ENCODE measurements around the gene FYN. TPM values are rescaled to one million over a fixed set of nuclear protein-coding genes. Genes with fewer than 3 reads are reported as not detected.

Gene FYN
- total and polyA plus RNA-seq, 10 of the 15 experiments (the other 5 are each of a cell fraction or from before 2014, with no cell fraction given), result 51.4 to 247 (median 138) TPM

- Histone ChIP-seq H3K27ac (ENCODE audit: control insufficient read depth, insufficient read depth) (no peak overlapping the region), H3K4me3 (no peak overlapping the region), H3K36me3 (ENCODE audit: control insufficient read depth in 2 of 2, insufficient read depth in 2 of 2, low read length in 1 of 2) (peaks cover 13 to 29% of the 10 kb centered on the region in 2 experiments; a peak in 3 of 4 replicates), H3K4me1 (ENCODE audit: control insufficient read depth, insufficient read depth, low read length) (no peaks in the 10 kb centered on the region), H4K20me1 (ENCODE audit: control insufficient read depth, insufficient read depth) (no peaks in the 10 kb centered on the region), H3K4me2 (ENCODE audit: control insufficient read depth, insufficient read depth) (no peak overlapping the region), H3K27me3 (replicated peaks in 1 of 2; ENCODE audit: control insufficient read depth in 2 of 2, insufficient read depth in 2 of 2, low read length in 1 of 2) (no peaks in the 10 kb centered on the region), H3K79me2 (ENCODE audit: control insufficient read depth, insufficient read depth, low read length) (no peaks in the 10 kb centered on the region), H3K9ac (ENCODE audit: control insufficient read depth, insufficient read depth, low read length) (no peak overlapping the region), H3K9me3 (replicated peaks; ENCODE audit: control insufficient read depth, insufficient read depth, low read length) (no peaks in the 10 kb centered on the region), H2AFZ (ENCODE audit: control insufficient read depth, low read depth, low read length) (no peak overlapping the region)
- WGBS (ENCODE audit: insufficient coverage, insufficient replicate concordance, low lambda C conversion rate, missing lambda C conversion rate), result 0% methylated on average over 2 of the region's 2 CpGs
- intact Hi-C loops (cut with micrococcal nuclease; ENCODE audit: unreplicated experiment), result no loop called here
- DNase-seq (ENCODE audit: low read depth, low spot score) (no peak), ATAC-seq (no peak), FAIRE-seq (no peak)
- SMC1A ChIA-PET (ENCODE audit: uncharacterized antibody, unreplicated experiment), result interaction anchor here (0.6 kb wide), 1 partner anchor 365 kb away, joined by 4 read pairs; no protein-coding TSS in a partner anchor
- POLR2A ChIA-PET, result interaction anchor here (0.6 kb wide), 1 partner anchor 14 kb away, joined by 3 read pairs; no protein-coding TSS in a partner anchor
- TF ChIP-seq ATF7 (IDR thresholded peaks at IDR 0.05; ENCODE audit: low read depth) (no peak), EGR1 (IDR thresholded peaks at IDR 0.05; ENCODE audit: borderline replicate concordance in 1 of 2, low read depth in 2 of 2, low read length in 2 of 2) (no peak), SMAD1 (IDR thresholded peaks at IDR 0.05; ENCODE audit: low read depth, partially characterized antibody) (no peak), ZNF274 (IDR thresholded peaks at IDR 0.05; ENCODE audit: insufficient read depth, insufficient read length) (no peak)
- RAD21 ChIA-PET (ENCODE audit: unreplicated experiment), result interaction anchor here (1.3 kb wide), 1 partner anchor 11 kb away, joined by 5 read pairs; no protein-coding TSS in a partner anchor
- no TSS peak for BruUV-seq (replicated peaks)
- in situ Hi-C loops (cut with MboI), result no loop called here
- CTCF ChIA-PET, result interaction anchor here (0.9 to 1.1 kb wide), 3 partner anchors 10 to 426 kb away, joined by 3 read pairs; a partner anchor contains a TSS
Measured at GRCh38 chr6:111685526-111685925, 187.7 kb downstream of the FYN start.

DNA sequence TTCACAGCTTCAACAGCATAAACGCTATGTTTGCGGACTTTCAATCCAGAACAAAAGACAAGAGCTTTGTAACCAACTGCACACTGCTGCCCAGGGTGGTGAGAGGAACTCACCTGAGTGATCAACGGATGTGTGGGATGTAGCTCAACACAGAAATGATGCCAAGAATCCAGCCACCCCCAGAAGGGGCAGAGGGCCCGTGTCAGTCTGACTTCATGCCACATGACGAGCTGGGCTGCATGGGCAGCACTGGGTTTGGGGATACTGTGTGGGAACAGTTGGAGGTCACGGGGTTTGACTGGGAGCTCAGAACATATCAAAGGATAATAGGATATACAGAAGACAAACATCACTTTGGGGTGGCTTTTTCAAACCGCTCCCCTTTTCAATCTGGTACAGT is 188.2 kb downstream of the FYN start:
- WGBS (ENCODE audit: insufficient coverage, insufficient replicate concordance, low lambda C conversion rate, missing lambda C conversion rate), result 67% methylated on average over 7 of the region's 7 CpGs
- Histone ChIP-seq H3K4me1 (ENCODE audit: control insufficient read depth, insufficient read depth, low read length) (no peaks in the 10 kb centered on the region), H4K20me1 (ENCODE audit: control insufficient read depth, insufficient read depth) (no peaks in the 10 kb centered on the region), H3K79me2 (ENCODE audit: control insufficient read depth, insufficient read depth, low read length) (no peaks in the 10 kb centered on the region), H3K4me2 (ENCODE audit: control insufficient read depth, insufficient read depth) (no peak overlapping the region), H3K27me3 (replicated peaks in 1 of 2; ENCODE audit: control insufficient read depth in 2 of 2, insufficient read depth in 2 of 2, low read length in 1 of 2) (no peaks in the 10 kb centered on the region), H3K9me3 (replicated peaks; ENCODE audit: control insufficient read depth, insufficient read depth, low read length) (no peaks in the 10 kb centered on the region), H2AFZ (ENCODE audit: control insufficient read depth, low read depth, low read length) (no peak overlapping the region), H3K36me3 (ENCODE audit: control insufficient read depth in 2 of 2, insufficient read depth in 2 of 2, low read length in 1 of 2) (peaks cover 15 to 25% of the 10 kb centered on the region in 2 experiments; a peak in 3 of 4 replicates), H3K9ac (ENCODE audit: control insufficient read depth, insufficient read depth, low read length) (no peak overlapping the region), H3K27ac (ENCODE audit: control insufficient read depth, insufficient read depth) (no peak overlapping the region), H3K4me3 (no peak overlapping the region)
- ChIA-PET POLR2A (no interaction called here), RAD21 (ENCODE audit: unreplicated experiment) (no interaction called here), CTCF (interaction anchor here (0.9 to 1.1 kb wide), 2 partner anchors 10 to 426 kb away, joined by 3 read pairs; a partner anchor contains a TSS), SMC1A (ENCODE audit: uncharacterized antibody, unreplicated experiment) (interaction anchor here (0.9 kb wide), 1 partner anchor 12 kb away, joined by 3 read pairs; no protein-coding TSS in a partner anchor)
- DNase-seq (ENCODE audit: low read depth, low spot score), result no peak
- FAIRE-seq, result no peak
- intact Hi-C loops (cut with micrococcal nuclease; ENCODE audit: unreplicated experiment) (no loop called here), in situ Hi-C loops (cut with MboI) (no loop called here)
- ATAC-seq, result no peak
- BruUV-seq (replicated peaks), result no TSS peak
- no peak for TF ChIP-seq DPF2 (IDR thresholded peaks at IDR 0.05)
- no peak for TF ChIP-seq SRF (IDR thresholded peaks at IDR 0.05; ENCODE audit: low read depth in 2 of 2, low read length in 2 of 2)
- TF ChIP-seq RUNX3 (IDR thresholded peaks at IDR 0.05; ENCODE audit: low read length), result no peak
- TF ChIP-seq CREB1 (IDR thresholded peaks at IDR 0.05; ENCODE audit: low read depth), result no peak
- no peak for TF ChIP-seq ZNF592 (IDR thresholded peaks at IDR 0.05)
- TF ChIP-seq, protein P1, sequence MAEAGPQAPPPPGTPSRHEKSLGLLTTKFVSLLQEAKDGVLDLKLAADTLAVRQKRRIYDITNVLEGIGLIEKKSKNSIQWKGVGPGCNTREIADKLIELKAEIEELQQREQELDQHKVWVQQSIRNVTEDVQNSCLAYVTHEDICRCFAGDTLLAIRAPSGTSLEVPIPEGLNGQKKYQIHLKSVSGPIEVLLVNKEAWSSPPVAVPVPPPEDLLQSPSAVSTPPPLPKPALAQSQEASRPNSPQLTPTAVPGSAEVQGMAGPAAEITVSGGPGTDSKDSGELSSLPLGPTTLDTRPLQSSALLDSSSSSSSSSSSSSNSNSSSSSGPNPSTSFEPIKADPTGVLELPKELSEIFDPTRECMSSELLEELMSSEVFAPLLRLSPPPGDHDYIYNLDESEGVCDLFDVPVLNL (IDR thresholded peaks at IDR 0.05; ENCODE audit: low read depth, low read length), result no peak
- no peak for TF ChIP-seq MEF2A (IDR thresholded peaks at IDR 0.05; ENCODE audit: insufficient read depth, low read depth, low read length)
- no peak for TF ChIP-seq RB1 (IDR thresholded peaks at IDR 0.05; ENCODE audit: borderline replicate concordance)
- no peak for TF ChIP-seq POLR2AphosphoS5 (IDR thresholded peaks at IDR 0.05; ENCODE audit: low read length)
